ENCODE measurements around the gene NUBP1.
"Not testable (repeated sequence)": the region's sequence is repeated elsewhere in the genome, so short reads cannot be mapped to it uniquely, and the experiment has no call there.

The NUBP1 gene
- long read RNA-seq, donor 1, transcript NUBP1-201 (11 exons, 1,228 nt): major isoform, 5 of 5 reads
- long read RNA-seq, donor 1, partial matches to known transcripts: 0 of 5 reads
- long read RNA-seq, donor 1, other reads (novel, unspliced or antisense): 0 of 5 reads
- long read RNA-seq, donor 2, transcript NUBP1-201 (11 exons, 1,228 nt): major isoform, 5 of 5 reads
- long read RNA-seq, donor 2, partial matches to known transcripts: 0 of 5 reads
- long read RNA-seq, donor 2, other reads (novel, unspliced or antisense): 0 of 5 reads
- long read RNA-seq, donor 3, partial matches to known transcripts: 0 of 2 reads
- long read RNA-seq, donor 3, other reads (novel, unspliced or antisense): 0 of 2 reads
- long read RNA-seq, donor 4, transcript NUBP1-201 (11 exons, 1,228 nt): major isoform, 5 of 6 reads
- long read RNA-seq, donor 4, partial matches to known transcripts: 0 of 6 reads
- long read RNA-seq, donor 4, other reads (novel, unspliced or antisense): 0 of 6 reads
- long read RNA-seq, donor 5, transcript NUBP1-201 (11 exons, 1,228 nt): major isoform, 12 of 12 reads
- long read RNA-seq, donor 5, partial matches to known transcripts: 0 of 12 reads
- long read RNA-seq, donor 5, other reads (novel, unspliced or antisense): 0 of 12 reads
- long read RNA-seq, donor 6, partial matches to known transcripts: 0 of 1 reads
- long read RNA-seq, donor 6, other reads (novel, unspliced or antisense): 0 of 1 reads
- long read RNA-seq, donor 7: 0 reads
- long read RNA-seq, donor 8, transcript NUBP1-201 (11 exons, 1,228 nt): major isoform, 7 of 7 reads
- long read RNA-seq, donor 8, partial matches to known transcripts: 0 of 7 reads
- long read RNA-seq, donor 8, other reads (novel, unspliced or antisense): 0 of 7 reads

GRCh38 chr16:10743610-10744369 lies at the start of gene NUBP1:
NUBP1 (plus strand) TSS chr16:10743842; CDS start chr16:10743864, 22 bp downstream.
- DNase-seq: peak; percentile 100

GRCh38 chr16:10693889-10694288 lies 49.8 kb upstream of the NUBP1 start:
- no peak for DNase-seq

- no peak for DNase-seq
Observed at GRCh38 chr16:10694306-10694705, 49.3 kb upstream of the NUBP1 start.

GRCh38 chr16:10694830-10695229 lies 48.8 kb upstream of the NUBP1 start, which contains the start of gene TEKT5:
TEKT5 (minus strand) TSS chr16:10694930; CDS start chr16:10694873, 57 bp downstream.
- no peak for DNase-seq

GRCh38 chr16:10699756-10700155 lies 43.9 kb upstream of the NUBP1 start:
- DNase-seq: no peak

GRCh38 chr16:10708969-10709368 lies 34.7 kb upstream of the NUBP1 start:
- DNase-seq: no peak

- peak; percentile 35 for DNase-seq
Observed at GRCh38 chr16:10728003-10728887, 15.4 kb upstream of the NUBP1 start.

- no peak for DNase-seq
Observed at GRCh38 chr16:10729104-10730048, 14.3 kb upstream of the NUBP1 start.

- DNase-seq: no peak
Observed at GRCh38 chr16:10731790-10732189, 11.9 kb upstream of the NUBP1 start.

GRCh38 chr16:10737068-10737625 lies 6.5 kb upstream of the NUBP1 start:
- DNase-seq: peak; percentile 56

- no peak for DNase-seq
Observed at GRCh38 chr16:10738231-10739077, 5.2 kb upstream of the NUBP1 start.

- DNase-seq: no peak
Observed at GRCh38 chr16:10740000-10740844, 3.4 kb upstream of the NUBP1 start.

GRCh38 chr16:10740845-10741208 lies 2.8 kb upstream of the NUBP1 start:
- no peak for DNase-seq

- DNase-seq: not testable (repeated sequence)
Observed at GRCh38 chr16:10741249-10741648, 2.4 kb upstream of the NUBP1 start.

GRCh38 chr16:10741844-10742243 lies 1.8 kb upstream of the NUBP1 start:
- DNase-seq: no peak

GRCh38 chr16:10743227-10743609 lies 424 bp upstream of the NUBP1 start:
- no peak for DNase-seq

GRCh38 chr16:10744370-10745030 lies 858 bp downstream of the NUBP1 start:
- no peak for DNase-seq

All from right kidney (tissue), 9 donors.